Smooth muscle cell (in vitro differentiated cells): ENCODE results near the gene GABRE. TPM values are rescaled to one million over a fixed set of nuclear protein-coding genes. Genes with fewer than 3 reads are reported as not detected.

Experiments used
- DNase-seq: peaks from one replicate; lab custom pipeline; 2025; ENCODE audit not compliant: unreplicated experiment; lab: John Stamatoyannopoulos, UW
- H2AFZ ChIP-seq: fragments of 200-600 bp; sonication (generic); 2 replicates; pipeline ENCODE4 v1.6.0; 2016; ENCODE audit warnings: antibody characterized with exemption, low read depth, mild to moderate bottlenecking
- H3F3A ChIP-seq: fragments of 200-600 bp; sonication (generic); 2 replicates; pipeline ENCODE4 v1.6.0; 2017; ENCODE audit warnings: antibody characterized with exemption, low read depth
- H3K27ac ChIP-seq: fragments of 200-600 bp; sonication (generic); 2 replicates; pipeline ENCODE4 v1.5.1; 2016; ENCODE audit warnings: low read depth, mild to moderate bottlenecking
- H3K27me3 ChIP-seq: fragments of 200-600 bp; sonication (generic); 2 replicates; pipeline ENCODE4 v1.6.1; 2016; ENCODE audit warnings: low read depth, mild to moderate bottlenecking
- H3K36me3 ChIP-seq: fragments of 200-600 bp; sonication (generic); 2 replicates; pipeline ENCODE4 v1.5.1; 2016; ENCODE audit warnings: low read depth
- H3K4me1 ChIP-seq: fragments of 200-600 bp; sonication (generic); 2 replicates; pipeline ENCODE4 v1.5.1; 2016; ENCODE audit warnings: low read depth
- H3K4me2 ChIP-seq: fragments of 200-600 bp; sonication (generic); 2 replicates; pipeline ENCODE4 v1.6.0; 2016; ENCODE audit warnings: mild to moderate bottlenecking
- H3K4me3 ChIP-seq: fragments of 200-600 bp; sonication (generic); 2 replicates; pipeline ENCODE4 v1.5.1; 2016; ENCODE audit warnings: mild to moderate bottlenecking
- H3K79me2 ChIP-seq: fragments of 200-600 bp; sonication (generic); 2 replicates; pipeline ENCODE4 v1.6.0; 2016; ENCODE audit warnings: low read depth, mild to moderate bottlenecking
- H3K9ac ChIP-seq: fragments of 200-600 bp; sonication (generic); 2 replicates; pipeline ENCODE4 v1.6.0; 2016; ENCODE audit warnings: low read depth
- H3K9me3 ChIP-seq: fragments of 200-600 bp; sonication (generic); replicated peaks from 2 replicates; pipeline ENCODE4 v1.5.1; 2016; ENCODE audit warnings: low read depth
- H4K20me1 ChIP-seq: fragments of 200-600 bp; sonication (generic); 2 replicates; pipeline ENCODE4 v1.6.0; 2016; ENCODE audit warnings: low read depth
- WGBS: methylation state at CpG from one replicate; pipeline ENCODE4 v1.1.7; 2016; ENCODE audit warnings: low lambda C conversion rate; 5-methylcytosine and 5-hydroxymethylcytosine counted together
- polyA plus RNA-seq: library from polyadenylated mRNA; unstranded; fragments of >200 nt; fragmentation: Nextera tagmentation; extraction: Ambion mirVana; gene quantifications from 2 replicates; pipeline ENCODE4 v1.2.1, GENCODE V29; 2016
- total RNA-seq: library from RNA; depleted of rRNA; stranded (reverse); fragments of >200 nt; gene quantifications from 2 replicates; pipeline ENCODE4 v1.2.3, GENCODE V29; 2014
- TF ChIP-seq, protein P1 (sequence below): fragments of 200-600 bp; sonication (generic); IDR thresholded peaks from 2 replicates; pipeline ENCODE4 v1.5.1; 2017; ENCODE audit warnings: borderline replicate concordance, mild to moderate bottlenecking, antibody characterized with exemption; ENCODE audit not compliant: insufficient read depth, poor library complexity, severe bottlenecking

Gene GABRE
- total and polyA plus RNA-seq, 2 experiments from 2014 or later: 4.5 to 19.4 TPM

- no peak for DNase-seq
- Histone ChIP-seq H3K36me3 (no peaks in the 10 kb centered on the region), H4K20me1 (no peaks in the 10 kb centered on the region), H3K27me3 (no peaks in the 10 kb centered on the region), H3K27ac (no peak overlapping the region), H3F3A (no peaks in the 10 kb centered on the region), H3K4me2 (no peak overlapping the region), H2AFZ (no peak overlapping the region), H3K79me2 (no peaks in the 10 kb centered on the region), H3K4me1 (no peaks in the 10 kb centered on the region), H3K9ac (no peak overlapping the region), H3K9me3 (no peaks in the 10 kb centered on the region), H3K4me3 (no peak overlapping the region)
- 91% methylated on average over 6 of the region's 6 CpGs for WGBS
- TF ChIP-seq, protein P1, sequence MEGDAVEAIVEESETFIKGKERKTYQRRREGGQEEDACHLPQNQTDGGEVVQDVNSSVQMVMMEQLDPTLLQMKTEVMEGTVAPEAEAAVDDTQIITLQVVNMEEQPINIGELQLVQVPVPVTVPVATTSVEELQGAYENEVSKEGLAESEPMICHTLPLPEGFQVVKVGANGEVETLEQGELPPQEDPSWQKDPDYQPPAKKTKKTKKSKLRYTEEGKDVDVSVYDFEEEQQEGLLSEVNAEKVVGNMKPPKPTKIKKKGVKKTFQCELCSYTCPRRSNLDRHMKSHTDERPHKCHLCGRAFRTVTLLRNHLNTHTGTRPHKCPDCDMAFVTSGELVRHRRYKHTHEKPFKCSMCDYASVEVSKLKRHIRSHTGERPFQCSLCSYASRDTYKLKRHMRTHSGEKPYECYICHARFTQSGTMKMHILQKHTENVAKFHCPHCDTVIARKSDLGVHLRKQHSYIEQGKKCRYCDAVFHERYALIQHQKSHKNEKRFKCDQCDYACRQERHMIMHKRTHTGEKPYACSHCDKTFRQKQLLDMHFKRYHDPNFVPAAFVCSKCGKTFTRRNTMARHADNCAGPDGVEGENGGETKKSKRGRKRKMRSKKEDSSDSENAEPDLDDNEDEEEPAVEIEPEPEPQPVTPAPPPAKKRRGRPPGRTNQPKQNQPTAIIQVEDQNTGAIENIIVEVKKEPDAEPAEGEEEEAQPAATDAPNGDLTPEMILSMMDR: no peak
These were observed 50.8 kb downstream of the GABRE start for GRCh38 chrX:151923648-151924047.

DNA sequence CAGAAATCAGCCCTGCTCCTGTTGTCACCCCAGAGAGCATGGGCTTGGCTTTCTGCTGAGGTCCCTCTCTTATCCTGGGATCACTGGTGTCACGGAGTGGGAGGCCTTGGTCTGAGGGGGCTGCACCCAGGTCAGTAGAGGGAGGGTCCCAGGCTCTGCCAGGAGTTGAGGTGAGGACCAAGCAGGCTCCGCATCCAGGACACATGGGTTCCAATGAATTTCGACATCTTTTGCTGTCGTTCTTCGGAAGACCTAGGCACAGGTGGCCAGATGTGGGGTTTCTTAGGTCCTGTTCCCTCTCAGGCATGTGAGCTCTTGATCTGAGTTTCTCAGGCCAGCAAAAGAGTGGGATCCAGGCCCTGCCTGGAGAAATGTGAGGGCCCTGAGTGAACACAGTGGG, 51.8 kb downstream of the GABRE start:
- no peaks in the 10 kb centered on the region for H3K36me3 ChIP-seq
- 89% methylated on average over 5 of the region's 5 CpGs for WGBS
- no peak overlapping the region for H3K27ac ChIP-seq

GRCh38 chrX:151921866-151922265, 52.6 kb downstream of the GABRE start:
- Histone ChIP-seq H3K79me2 (no peaks in the 10 kb centered on the region), H4K20me1 (no peaks in the 10 kb centered on the region), H3K27ac (no peak overlapping the region), H3K4me3 (no peak overlapping the region), H3K9ac (no peak overlapping the region), H3K27me3 (no peaks in the 10 kb centered on the region), H3K4me2 (no peak overlapping the region), H3K36me3 (no peaks in the 10 kb centered on the region), H3K4me1 (no peaks in the 10 kb centered on the region), H3F3A (no peaks in the 10 kb centered on the region), H2AFZ (no peak overlapping the region), H3K9me3 (no peaks in the 10 kb centered on the region)
- no peak for DNase-seq
- TF ChIP-seq, protein P1: no peak
- WGBS: 78% methylated on average over 5 of the region's 5 CpGs

More for the DNA sequence above, 51.8 kb downstream of the GABRE start:
- Histone ChIP-seq H3F3A (no peaks in the 10 kb centered on the region), H3K4me2 (no peak overlapping the region), H2AFZ (no peak overlapping the region), H3K4me1 (no peaks in the 10 kb centered on the region), H3K4me3 (no peak overlapping the region), H3K9me3 (no peaks in the 10 kb centered on the region), H3K79me2 (no peaks in the 10 kb centered on the region), H3K27me3 (no peaks in the 10 kb centered on the region), H3K9ac (no peak overlapping the region), H4K20me1 (no peaks in the 10 kb centered on the region)
- DNase-seq: no peak
- TF ChIP-seq, protein P1: no peak

- no peaks in the 10 kb centered on the region for H4K20me1 ChIP-seq
- TF ChIP-seq, protein P1: no peak
- H3F3A ChIP-seq: no peaks in the 10 kb centered on the region
- H3K9me3 ChIP-seq: no peaks in the 10 kb centered on the region
- H2AFZ ChIP-seq: no peak overlapping the region
- no peaks in the 10 kb centered on the region for H3K36me3 ChIP-seq
- H3K27ac ChIP-seq: no peak overlapping the region
- DNase-seq: no peak
- H3K4me1 ChIP-seq: no peaks in the 10 kb centered on the region
- no peak overlapping the region for H3K9ac ChIP-seq
- no peak overlapping the region for H3K4me3 ChIP-seq
- WGBS: 84% methylated on average over 10 of the region's 10 CpGs
- H3K4me2 ChIP-seq: no peak overlapping the region
- H3K79me2 ChIP-seq: no peaks in the 10 kb centered on the region
- H3K27me3 ChIP-seq: no peaks in the 10 kb centered on the region
These were observed 53.2 kb downstream of the GABRE start for GRCh38 chrX:151921292-151921691.
